HPDE6-E6E7 (cell line): ENCODE measurements around the gene CARD19.
"Not testable (repeated sequence)": the region's sequence is repeated elsewhere in the genome, so short reads cannot be mapped to it uniquely, and the experiment has no call there.

ENCODE experiments used
- DNase-seq: peaks from one replicate; pipeline ENCODE4 v3.0.0; 2011; ENCODE audit warnings: missing footprints; ENCODE audit errors: extremely low spot score

The CARD19 gene

DNA sequence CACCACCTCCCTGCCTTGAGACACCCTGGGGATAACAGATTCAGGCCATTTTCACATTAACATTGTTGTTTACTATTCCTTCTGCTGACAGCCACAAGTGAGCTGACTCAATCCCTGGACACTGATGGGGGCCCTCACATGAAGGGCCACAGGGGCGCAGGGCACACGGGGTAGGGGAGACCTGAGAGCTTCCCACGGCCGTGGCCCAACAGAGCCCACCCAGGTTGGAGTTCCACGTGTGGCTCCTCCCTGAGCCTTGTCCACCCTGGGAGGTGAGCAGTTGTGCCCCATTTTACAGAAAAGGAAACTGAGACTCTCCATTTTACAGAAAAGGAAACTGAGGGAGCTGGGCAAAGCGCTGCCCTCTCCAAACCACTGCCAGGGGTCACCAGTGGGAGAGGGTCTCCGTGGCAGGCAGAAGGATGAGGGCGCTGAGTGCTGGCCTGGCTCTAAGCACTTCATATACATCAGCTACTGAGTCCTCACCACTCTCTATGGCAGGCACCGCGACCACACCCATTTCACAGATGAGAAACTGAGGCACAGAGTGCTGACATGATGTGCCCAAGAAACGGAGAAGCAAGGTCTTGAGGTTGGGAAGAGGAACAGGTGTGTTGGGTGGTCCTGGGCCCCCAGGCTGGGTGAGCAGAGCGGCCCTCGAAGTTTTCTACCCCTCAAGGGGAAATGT is 35.7 kb downstream of the CARD19 start:
- DNase-seq = no peak

DNA sequence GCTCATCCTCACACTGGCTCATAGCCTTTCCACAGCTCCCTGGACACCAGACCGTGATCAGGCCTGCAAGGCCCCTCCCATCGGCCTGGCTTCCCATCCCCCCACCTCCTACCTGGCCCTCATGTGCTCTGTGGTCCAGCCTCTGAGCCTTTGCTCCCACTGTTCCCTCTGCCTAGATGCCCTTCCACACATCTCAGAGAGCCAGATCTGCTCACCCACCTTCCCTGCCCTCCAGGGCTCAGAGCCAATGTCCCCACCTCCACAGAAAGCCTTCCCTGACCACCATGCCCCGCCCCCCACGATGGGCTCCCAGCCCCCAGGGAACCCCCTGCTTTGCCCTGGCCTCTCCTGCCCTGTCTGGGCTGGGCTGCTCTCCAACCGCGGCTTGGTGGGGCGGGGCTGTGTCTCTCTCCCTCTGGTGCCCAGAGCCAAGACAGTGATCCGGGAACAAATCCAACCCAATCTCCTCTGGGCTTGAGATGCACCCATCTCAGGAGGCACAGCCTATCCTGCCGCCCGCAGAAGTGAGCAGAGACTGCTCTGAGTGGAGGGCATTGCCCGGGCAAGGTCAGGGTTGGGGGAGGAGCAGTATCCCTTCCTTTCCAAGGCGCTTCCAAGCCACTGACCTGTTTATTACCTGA is 36.4 kb downstream of the CARD19 start:
- no peak for DNase-seq

DNA sequence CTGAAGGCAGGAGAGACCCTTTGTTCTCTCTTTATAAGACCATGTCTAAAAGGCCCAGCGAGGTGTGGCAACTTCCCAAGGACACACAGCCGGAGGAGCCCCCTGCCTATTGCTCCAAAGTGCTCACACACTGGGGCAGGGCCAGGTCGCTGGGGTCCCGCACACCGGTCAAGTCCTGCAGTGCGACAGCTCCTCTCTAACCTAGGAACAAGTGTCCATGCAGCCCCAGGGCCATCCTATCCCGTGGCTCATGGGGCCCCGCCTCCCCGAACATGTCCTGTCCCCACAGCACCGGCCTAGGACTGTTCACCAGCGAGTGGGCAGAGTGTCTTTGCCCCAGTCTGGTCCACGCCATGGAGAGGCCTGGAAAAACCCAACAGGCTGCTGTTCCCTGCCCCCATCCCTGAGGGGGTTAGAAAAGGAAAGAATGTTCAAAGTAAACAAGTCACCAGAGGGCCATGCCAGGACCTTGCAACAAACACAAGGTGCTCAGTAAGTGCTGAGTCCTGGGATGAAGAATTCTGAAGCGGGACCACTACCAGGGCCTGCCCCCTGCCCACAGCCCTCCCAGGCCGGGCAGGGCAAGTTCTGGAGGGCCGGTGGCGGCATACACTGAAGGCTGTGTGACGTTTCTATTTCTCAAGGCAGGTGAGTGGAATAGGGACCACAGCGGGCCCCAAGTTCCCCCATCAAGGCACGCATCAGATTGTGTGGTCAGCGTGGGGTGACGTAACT is 37.1 kb downstream of the CARD19 start:
- DNase-seq = no peak

DNA sequence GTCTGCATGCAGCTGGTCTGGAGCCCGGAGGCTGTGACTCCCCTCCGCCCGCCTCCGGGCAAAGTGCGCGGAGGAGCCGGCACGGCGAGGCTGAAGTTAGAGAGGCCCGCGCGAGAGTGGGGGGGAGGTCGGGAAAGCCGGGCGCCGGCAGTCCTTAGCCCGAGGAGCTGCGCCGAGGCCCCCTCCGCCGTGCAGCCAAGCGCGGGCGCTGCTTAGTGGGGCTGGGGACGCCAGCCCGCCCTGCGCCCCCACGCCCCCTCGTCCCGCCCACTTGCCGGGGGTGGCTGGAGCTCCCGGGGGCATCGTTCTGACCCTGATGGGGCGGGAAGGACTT is 37.6 kb downstream of the CARD19 start:
- no peak for DNase-seq

DNA sequence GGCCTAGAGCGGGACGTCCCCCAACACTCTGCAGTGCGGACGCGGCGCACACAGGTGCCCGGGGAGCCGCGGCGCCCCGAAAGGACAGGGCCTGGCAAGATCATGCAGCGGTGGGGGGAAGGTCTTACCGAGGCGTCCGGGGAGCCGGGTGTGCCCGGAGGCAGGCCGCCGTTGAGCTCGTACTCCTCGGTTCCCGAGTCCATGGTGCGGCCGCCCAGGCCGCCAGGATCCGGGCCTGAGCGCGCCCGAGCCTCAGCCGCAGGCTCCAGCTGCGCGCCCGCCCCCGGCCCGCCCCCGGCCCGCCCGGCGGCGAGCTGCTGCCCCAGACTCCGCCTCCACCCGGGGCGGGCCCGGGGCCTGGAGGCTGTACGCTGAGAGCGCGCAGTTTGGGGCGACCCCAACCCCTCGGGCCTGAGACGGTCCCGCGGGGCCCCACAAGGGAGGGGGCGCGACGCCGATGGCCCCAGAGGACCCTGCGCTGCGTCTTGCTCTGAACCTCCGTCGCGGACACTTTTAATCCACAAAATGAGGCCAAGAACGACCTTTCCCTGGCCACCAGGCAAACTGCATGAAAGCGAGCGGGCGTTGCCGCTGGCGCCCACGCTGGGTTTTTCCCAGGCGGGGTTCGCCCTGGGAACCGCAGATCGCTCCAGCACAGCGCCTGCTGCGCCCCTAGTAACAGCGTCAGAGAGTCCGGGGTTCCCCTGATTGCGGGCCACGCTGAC is 38.2 kb downstream of the CARD19 start, which contains the start of gene NINJ1:
TSS of gene NINJ1 (minus strand) at position 237 of the 725 bp plus-strand sequence. CDS start at position 203, 34 bp downstream.
- peak; percentile 60 for DNase-seq

DNA sequence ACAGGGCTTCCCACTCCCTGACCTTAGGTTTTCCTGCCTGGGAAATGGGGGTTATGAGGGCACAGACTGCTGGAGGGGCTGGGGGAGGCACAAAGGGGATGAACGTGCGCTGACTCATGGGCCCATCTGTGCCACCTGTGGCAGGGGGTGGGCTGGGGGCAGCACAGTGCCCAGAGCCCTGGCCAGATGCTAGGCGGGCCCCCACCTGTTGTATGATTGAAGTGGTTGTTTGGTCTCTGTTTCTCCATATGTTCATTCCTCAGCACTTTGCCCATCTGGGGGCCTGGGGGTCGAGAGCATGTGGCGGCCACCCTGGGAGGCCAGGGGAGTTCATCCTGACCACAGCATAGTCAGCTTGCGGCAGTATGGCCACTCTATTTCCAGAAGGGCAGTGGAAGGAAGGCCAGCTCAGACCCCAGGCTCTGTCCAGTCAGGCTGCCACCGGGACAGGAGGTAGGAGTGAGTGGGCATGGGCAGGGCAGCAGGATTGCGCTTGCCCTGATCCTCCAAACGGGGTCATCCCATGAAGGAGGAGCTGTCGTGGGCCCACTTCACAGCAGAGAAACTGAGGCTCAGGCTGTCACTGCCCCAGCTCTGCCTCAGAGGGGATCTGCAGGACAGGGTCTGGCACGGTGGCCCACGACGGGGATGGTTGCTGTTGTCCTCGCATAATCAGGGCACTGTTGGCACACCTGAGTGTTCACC is 38.9 kb downstream of the CARD19 start:
- DNase-seq = no peak

DNA sequence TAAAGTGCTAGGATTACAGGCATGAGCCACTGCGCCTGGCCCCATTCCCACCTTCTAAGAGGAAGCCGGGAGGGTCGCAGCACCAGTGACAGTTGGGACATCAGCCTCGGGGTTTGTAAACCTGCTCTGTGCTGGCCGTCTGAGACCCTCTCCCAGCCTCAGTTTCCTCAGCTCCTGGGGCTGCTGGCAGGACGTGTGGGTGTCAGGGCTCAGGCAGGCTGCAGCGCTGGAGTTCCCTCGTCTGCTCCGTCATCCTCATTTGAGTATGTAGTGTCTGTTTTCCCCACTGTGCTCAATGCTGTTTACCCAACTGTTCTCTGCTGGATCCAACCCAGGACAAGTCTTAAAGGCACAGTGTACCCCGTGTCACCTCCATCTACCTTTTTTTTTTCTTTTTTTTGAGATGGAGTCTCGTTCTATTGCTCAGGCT is 40.0 kb downstream of the CARD19 start:
- no peak for DNase-seq

DNA sequence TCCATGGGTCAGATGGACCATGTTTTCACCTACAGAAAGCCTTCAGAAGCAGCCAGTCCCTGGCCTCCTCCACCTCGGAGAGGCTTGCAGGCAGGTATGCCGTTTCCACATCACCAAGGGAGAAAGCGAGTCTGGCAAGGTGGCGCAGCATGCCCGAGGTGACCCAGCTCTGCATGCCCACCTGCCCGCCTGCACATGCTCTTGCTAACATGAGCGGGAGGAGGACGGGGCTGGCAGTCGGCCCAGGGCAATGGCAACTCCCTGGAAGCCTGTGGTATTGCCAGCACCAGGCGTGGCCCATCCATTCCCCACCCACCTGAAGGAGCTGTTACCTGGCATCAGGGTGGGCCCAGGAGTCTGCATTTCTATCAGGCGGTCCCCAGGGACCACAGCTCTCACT is 41.3 kb downstream of the CARD19 start:
- DNase-seq = no peak

DNA sequence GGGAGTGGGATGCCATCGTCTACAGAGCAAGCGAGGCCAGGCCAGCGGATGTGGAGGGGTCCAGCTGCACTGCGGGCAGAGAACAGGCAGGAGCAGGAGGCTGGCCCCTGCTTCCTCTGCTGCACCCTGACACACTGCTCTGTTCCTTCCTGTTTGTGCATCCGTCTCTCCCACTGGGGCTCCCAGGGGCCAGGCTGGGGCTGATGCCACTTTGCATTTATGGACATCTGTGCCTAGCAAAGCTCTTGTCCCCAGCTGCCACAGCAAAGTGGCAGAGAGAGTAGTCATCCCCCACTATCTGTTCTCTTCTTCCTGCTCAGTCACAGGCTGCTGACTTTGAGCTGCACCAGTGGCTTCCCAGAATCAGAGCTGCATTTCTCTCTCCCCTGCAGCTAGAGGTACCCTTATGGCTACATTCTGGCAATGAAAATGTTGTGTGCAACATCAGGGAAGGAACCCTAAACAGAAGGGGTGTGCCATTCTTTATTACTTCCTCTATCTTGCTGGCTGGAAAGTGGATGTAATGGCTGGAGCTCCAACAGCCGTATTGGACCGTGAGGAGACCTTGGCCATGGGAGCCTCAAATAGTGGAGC is 42.3 kb downstream of the CARD19 start:
- DNase-seq = no peak

DNA sequence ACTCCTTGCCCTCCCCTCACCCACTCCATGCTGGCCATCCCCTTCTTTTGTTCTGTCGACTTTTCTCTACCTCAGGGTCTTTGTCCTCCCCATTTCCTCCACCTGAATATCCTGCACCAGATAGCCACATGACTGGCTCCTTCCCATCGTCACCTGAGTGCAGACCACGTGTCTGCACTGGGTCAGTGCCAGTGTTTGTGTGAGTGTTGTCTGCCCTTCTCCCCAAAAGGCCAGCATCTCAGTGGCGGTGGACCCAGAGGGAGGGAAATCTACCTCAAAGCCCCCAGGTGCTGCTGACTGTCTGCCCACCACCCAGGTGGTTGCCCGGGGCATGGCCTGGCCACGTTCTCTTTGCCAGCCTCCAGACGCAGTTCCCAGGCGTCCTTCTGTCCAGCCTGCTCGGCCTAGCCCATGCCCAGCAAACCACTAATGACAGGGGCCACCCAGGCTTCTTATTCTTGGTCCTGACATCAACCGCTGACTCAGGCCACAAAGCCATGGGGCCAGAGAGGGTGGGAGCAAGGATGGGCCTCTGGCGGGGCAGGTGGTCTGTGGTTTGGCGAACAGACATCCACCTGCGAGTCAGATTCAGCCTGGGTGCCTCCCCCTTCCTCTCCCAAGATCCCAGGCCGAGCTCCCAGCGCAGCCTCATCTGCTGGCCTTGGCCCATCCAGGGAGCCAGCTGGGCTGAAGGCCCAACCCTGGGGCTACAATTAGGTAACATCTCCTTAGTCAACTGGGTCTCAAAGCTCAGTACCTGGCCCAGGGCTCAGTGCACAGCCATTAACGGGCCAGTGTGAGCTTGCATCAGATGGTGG is 43.6 kb downstream of the CARD19 start:
- DNase-seq = no peak

DNA sequence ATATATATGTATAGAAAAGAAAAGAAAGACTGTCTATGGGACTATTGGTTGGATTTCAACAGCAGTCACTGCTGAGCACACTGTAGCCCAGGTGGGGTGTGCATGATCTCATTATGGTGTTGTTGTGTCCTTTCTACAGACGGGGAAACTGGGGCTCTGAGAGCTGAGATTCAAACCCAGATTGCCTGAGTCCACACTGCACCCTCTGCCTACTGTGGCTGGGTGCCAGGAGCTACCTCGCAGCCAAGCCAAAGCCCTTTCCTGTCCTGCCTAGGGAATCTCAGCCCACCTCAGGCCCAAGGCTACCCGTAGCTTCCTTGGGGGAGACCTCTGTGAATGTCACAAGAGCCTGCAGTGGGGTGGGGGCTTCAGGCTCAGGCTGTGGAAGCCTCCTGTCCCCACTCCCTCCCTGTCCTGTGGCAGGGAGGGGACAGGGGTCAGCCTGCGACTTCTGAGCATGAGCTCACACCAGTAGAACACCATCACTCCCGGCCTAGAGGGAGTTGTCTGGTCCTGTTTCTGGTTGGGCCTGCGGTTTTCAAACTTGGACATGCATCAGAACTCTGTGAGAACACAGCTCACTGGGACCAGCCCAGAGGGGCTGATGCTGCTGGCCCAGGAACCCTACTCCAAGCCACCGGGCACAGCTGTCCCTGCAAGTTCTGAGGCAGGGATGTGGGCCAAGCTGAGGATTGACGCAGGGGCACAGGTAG is 45.9 kb downstream of the CARD19 start:
- DNase-seq = no peak

DNA sequence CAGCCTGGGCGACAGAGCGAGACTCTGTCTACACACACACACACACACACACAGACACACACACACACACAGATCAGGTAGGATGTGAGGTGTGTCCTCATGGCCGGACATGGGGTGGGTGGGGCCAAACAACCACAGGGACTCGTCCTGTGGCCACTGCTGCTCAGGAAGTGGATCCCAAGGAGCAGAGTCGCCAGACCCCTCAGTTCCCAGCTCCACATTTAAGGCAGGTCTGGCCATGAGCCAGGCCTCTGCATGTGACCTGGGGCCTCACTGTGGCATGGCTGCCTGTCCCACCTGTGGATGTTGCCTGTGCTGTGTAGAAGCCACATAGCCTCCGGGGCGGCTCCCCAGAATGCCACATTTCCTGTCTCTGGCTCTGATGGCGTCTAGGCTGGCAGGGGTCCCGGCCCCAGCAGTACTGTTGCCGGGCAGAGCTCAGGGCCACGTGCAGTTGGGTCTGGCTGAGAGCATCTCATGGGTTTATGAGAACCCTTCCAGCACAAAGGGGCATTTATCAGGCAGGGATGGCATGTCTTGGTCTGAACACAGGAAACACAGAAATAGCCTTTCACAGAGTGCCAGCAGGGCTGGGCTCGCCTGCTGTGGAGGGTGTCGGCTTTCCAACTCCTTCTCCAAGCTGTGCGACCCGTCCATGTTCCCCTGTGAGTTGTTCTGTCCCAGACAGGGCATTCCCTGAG is 48.0 kb downstream of the CARD19 start:
- no peak for DNase-seq

DNA sequence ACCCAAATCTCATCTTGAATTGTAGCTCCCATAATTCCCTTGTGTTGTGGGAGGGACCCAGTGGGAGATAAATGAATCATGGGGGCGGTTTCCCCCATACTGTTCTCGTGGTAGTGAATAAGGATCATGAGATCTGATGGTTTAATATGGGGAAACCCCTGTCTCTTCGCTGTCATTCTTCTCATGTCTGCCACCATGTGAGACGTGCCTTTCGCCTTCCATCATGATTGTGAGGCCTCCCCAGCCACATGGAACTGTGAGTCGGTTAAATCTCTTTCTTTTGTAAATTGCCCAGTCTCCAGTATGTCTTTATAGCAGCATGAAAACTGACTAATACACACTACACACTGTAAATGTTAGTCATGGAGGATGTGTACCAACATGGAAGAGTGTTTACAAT is 50.7 kb downstream of the CARD19 start:
- not testable (repeated sequence) for DNase-seq

DNA sequence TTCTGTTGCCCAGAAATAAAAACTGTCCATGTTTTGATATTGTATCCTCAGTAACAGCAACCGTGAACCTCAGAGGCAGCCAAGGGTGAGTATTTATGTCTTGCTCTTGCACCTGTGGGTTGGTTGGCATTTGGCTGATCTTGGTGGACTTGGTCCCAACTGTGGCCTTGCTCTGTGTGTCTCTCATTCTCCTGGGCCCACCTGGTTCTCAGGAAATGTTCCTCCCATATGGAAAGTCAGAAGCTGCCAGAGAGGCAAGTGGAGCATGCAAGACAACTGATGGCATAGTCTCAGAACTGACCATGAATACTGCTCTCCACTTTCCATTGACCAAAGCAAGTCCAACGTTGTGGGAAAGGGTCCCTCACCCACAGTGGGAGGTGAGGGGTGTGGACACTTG is 51.6 kb downstream of the CARD19 start:
- no peak for DNase-seq

DNA sequence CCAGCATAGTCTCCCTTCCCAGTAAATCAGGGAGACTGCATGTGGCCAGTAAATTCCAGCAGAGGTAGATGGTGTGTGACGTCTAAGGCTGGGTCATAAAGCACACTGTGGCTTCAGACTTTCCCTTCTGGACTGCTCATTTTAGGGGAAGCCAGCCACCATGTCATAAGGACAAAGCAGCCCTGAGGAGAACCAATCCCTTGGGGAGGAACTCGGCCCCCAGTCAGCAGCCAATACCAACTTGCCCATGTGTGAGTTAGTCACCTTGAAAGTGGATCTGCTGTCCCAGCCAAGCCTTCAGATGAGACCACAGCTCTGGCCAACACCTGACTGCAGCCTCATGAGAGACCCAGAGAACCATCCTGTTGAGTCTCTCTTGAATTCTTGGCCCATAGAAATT is 52.7 kb downstream of the CARD19 start:
- DNase-seq = no peak

DNA sequence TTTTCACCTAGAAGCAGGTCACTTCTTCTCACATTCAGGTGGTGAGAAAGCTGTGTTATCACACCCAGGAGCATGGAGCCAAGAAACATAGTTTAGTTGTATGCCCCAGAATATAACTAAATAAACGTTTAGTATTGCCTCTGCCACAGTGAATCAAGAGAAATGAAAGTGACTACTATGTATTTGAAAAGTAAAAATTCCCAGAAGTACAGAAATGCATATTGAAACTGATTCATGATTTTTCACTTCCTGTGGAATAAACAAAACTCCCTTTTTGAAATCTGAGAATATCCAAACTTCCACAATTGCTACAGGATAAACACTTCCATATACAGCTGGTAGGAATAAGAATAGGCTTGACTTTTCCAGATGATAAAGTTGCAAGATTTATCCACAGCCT is 53.3 kb downstream of the CARD19 start:
- no peak for DNase-seq

DNA sequence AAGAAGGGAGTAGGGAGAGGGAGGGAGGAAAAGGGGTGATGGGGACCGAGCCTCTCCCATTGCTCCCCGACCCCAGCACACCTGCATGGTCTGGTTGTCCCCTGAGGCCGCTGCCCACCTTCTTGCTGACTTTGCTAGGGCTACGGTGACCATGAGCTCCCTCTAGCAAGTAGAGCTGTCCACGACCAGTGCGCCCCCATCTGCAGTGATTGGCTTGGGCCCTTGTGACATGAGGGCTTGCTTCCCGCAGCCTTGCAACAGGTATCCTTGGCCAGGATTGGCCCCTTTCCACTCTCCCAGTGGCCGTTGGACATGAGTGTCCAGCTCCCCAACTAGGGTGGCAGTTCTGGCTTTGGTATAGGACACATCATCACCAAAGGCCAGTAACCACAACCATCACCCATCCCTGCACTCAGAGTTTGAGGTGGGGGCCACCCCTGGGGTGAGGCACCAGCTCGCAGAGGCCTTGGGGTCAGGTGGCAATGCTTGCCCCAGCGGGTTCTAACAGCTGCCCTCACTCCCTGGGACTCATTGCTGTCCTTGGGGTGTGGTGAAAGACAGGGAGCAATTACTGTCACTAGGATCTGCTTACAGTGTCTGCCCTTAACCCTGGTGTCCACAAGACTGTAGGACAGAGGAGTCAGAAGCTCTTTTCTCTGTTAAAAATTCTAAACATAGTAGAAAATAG is 55.2 kb downstream of the CARD19 start:
- no peak for DNase-seq

DNA sequence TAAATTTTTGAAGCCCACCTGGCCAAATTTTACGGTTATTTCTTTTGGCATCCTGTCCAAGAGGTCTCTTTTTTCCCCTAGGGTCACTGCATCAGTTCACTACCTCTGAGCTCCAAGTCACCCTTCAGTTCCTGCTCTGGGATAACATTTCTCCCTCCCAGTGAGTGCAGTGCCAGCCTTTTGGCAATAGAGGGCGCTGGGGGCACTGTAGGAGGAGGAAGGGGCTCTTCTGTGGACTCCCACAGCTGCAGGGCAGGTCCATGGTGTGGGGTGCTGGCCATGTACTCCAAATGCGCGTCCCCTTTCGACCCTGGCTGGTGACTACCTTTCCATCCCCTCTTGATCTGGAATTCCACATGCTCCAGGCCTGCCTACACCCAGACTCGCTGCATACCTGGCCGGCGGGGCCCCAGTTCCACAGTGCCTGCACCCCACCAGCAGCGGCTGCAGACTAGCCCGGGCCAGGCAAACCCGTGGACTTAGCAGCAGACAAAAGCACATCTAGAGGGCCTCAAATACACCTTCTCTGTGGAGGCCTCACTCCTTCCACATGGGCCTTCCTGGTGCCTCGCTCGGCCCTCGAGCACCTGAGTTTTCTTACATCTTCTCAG is 58.4 kb downstream of the CARD19 start:
- no peak for DNase-seq
